ENCODE data around the gene ATP1A3.
"Not testable (repeated sequence)": the region's sequence is repeated elsewhere in the genome, so short reads cannot be mapped to it uniquely, and the experiment has no call there.

The ATP1A3 gene

GRCh38 chr19:41993612-41994483 lies at the start of gene ATP1A3:
TSS of gene ATP1A3 (minus strand) at chr19:41994230. CDS start at chr19:41994076, 154 bp downstream.
- peak; percentile 65 for DNase-seq

GRCh38 chr19:42042455-42043170 lies 48.6 kb upstream of the ATP1A3 start:
- DNase-seq: no peak

DNA sequence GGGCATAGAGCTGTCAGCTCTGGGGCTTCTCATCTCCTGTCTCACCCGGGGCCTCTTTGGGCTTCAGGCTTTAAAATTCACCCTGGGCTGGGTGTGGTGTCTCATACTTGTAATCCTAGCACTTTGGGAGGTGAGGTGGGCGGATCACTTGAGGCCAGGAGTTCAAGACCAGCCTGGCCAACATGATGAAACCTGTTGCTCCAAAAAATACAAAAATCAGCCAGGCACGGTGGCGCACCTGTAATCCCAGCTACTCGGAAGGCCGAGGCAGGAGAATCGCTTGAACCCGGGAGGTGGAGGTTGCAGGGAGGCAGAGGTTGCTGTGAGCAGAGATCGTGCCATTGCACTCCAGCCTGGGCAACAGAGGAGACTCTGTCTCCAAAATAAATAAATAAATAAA lies 46.5 kb upstream of the ATP1A3 start:
- not testable (repeated sequence) for DNase-seq

DNA sequence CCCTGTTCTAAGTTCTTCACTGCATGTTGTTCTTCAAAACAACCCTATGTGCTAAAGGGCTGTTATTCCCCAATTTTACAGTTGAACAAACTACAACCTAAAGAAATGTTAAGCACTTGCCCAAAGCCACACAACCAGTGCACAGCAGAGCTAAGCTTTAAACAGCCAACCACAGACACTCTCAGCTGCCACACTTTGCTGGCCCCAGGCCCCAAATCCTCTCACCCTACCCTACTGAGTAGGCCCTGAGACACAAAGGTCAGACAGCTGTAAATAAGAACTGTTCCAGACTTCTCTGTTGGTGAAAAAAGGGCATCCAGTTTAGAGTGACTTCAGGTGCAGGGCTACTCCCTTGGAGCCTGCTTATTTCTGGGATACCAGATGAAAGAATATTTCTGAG lies 46.0 kb upstream of the ATP1A3 start:
- no peak for DNase-seq

- no peak for DNase-seq
These were observed 44.6 kb upstream of the ATP1A3 start for GRCh38 chr19:42038666-42039065.

DNA sequence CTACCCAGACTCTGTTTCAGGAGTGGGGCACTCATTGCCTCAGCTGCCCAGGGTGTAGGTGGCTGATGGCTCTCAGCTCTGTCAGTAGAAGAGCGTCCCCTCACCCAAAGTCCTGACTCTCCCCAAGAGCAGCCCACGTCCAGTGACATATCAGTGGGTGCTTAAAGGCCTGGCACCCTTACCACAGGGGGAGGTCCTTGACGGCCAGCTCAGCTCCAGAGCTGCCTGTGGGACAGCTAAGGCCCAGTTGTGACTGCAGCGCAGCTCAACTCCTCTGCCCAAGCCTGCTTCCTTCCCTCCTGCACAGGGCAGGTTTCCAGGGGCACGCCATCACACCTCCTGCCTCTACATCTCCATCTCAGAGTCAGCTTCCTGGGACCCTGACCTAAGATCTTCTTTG lies 43.6 kb upstream of the ATP1A3 start:
- no peak for DNase-seq

GRCh38 chr19:42034640-42035391 lies 40.8 kb upstream of the ATP1A3 start:
- DNase-seq: peak; percentile 56

DNA sequence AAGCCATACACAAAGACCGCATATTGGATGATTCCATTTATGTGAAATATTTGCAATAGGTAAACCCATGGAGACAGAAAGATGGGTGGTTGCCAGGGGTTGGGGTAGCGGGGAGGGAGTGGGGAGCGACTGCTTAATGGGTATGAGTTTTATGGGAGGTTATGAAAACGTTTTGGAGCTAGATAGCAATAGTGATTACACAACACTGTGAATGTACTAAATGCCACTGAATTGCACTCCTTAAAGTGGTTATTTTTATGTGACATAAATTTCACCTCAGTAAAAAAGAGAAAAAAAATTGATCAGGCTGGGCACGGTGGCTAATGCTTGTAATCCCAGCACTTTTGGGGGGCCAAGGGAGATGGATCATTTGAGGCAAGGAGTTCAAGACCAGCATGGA lies 39.4 kb upstream of the ATP1A3 start:
- DNase-seq: no peak

DNA sequence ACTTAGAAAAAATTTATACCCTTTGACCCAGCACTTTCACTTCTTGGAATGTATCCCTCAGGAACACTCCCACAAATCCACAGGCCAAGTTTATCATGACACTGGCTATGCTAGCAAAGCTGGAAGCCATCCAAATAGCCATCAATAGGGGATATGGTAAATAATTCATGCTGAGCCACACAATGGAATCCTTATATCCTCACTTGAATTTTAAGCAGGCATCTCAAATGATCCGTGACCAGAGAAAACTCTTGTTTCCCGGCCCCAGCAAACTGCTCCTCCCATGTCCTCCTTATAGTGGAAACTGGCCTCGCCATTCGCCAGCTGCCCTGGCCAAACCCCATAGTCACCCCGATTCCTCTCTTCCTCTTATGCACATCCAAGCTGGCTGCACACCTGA lies 38.4 kb upstream of the ATP1A3 start:
- DNase-seq: peak; percentile 96

DNA sequence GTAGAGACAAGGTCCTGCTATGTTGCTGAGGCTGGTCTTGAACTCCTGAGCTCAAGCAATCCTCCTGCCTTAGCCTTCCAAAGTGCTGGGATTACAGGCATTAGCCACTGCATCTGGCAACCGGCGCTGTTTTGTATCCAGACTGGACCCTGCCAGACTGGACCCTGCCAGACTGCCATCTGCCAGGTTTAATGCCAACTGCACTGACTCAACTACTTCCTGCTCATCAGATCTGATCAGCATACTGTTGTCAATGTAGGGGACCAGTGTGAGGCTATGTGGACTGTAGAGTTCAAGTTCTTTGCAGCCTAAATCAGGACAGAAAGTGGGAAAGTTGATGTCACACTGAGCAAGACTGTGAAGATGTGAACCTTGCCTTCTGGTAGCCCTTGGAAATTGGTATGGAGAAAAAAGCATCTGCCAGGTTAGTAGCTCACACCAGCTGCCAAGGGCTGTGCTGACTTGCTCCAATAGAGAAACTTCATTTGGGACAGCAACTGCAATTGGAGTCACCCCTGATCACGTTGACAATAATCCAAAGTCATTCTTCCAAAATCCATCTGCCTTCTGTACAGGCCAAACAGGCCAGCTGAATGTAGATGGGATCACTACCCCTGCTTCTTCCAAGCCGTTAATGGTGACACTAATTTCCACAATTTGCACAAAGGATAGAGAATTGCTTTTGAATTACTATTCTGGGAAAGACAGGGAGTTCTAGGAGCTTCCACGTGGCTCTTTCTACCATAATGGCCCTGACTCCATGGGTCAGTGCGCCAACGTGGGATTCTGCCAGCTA lies 36.8 kb upstream of the ATP1A3 start:
- DNase-seq: no peak

GRCh38 chr19:42028304-42029216 lies 34.5 kb upstream of the ATP1A3 start:
- DNase-seq: no peak

GRCh38 chr19:42024622-42025111 lies 30.6 kb upstream of the ATP1A3 start:
- DNase-seq: no peak

GRCh38 chr19:42023943-42024260 lies 29.9 kb upstream of the ATP1A3 start:
- no peak for DNase-seq

- no peak for DNase-seq
These were observed 29.3 kb upstream of the ATP1A3 start for GRCh38 chr19:42023121-42023942.

DNA sequence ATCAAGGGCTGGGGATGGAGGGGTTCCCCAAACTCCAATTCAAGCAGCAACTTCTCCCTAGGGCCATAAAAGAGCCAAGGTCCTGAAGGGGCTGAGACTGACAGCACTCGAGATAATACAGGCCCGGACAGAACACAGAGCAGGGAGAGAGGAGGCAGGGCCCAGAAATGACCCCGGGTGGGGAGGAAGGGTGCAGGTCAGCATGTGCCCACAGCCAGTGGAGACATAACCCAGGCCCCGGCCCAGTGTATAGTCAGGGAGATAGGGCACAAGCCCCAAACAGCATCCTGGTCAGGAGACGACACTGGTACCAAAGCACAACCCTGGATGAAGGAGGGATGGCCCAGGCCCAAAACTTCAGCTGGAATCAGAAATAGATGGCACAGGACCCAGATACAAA lies 28.6 kb upstream of the ATP1A3 start:
- DNase-seq: no peak

- DNase-seq: no peak
These were observed 27.2 kb upstream of the ATP1A3 start for GRCh38 chr19:42021185-42021584.

GRCh38 chr19:42018503-42019193 lies 24.6 kb upstream of the ATP1A3 start:
- DNase-seq: no peak

GRCh38 chr19:42017040-42017439 lies 23.0 kb upstream of the ATP1A3 start:
- DNase-seq: no peak

DNA sequence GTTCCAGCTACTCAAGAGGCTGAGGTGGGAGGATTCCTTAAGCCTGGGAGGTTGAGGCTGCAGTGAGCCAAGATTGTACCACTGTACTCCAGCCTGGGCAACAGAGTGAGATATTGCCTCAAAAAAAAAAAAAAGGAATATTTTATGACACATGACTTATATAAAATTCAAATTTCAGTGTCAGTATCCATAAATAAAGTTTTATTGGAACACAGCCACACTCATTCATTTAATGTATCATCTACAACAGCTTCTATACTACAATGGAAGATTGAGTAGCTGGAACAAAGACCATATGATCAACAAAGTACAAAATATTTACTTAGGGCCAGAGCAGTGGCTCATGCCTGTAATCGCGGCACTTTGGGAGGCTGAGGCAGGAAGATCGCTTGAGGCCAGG lies 18.7 kb upstream of the ATP1A3 start:
- not testable (repeated sequence) for DNase-seq

All from COR-L47 (cell line).